IPS-20b (cell line): Measurements from ENCODE around the gene RBM45.
"Not testable (repeated sequence)": the region's sequence is repeated elsewhere in the genome, so short reads cannot be mapped to it uniquely, and the experiment has no call there.

ENCODE experiments used
- H3K27ac ChIP-seq: one replicate; pipeline ENCODE4 v1.5.1; 2013; ENCODE audit warnings: low read length
- H3K27me3 ChIP-seq: 2 replicates; pipeline ENCODE4 v1.6.1; 2013; ENCODE audit warnings: mild to moderate bottlenecking, low read length, inconsistent platforms; ENCODE audit not compliant: insufficient read depth
- H3K36me3 ChIP-seq: 2 replicates; pipeline ENCODE4 v1.6.1; 2013; ENCODE audit warnings: low read depth, mild to moderate bottlenecking, inconsistent platforms, low read length, moderate library complexity; ENCODE audit not compliant: insufficient read depth
- H3K4me1 ChIP-seq: 2 replicates; pipeline ENCODE4 v1.6.1; 2013; ENCODE audit warnings: mild to moderate bottlenecking, control low read depth, inconsistent platforms, low read length, moderate library complexity; ENCODE audit not compliant: insufficient read depth
- H3K4me3 ChIP-seq: 2 replicates; pipeline ENCODE4 v1.5.1; 2013; ENCODE audit warnings: mild to moderate bottlenecking, low read length, inconsistent platforms
- H3K9ac ChIP-seq: 2 replicates; pipeline ENCODE4 v1.6.1; 2013; ENCODE audit warnings: low read depth, mild to moderate bottlenecking, inconsistent platforms, low read length, moderate library complexity
- H3K9me3 ChIP-seq: 2 replicates; pipeline ENCODE4 v1.6.1; 2013; ENCODE audit warnings: mild to moderate bottlenecking, low read depth, low read length, inconsistent platforms; ENCODE audit not compliant: insufficient read depth

RBM45 gene

GRCh38 chr2:178143481-178143880, 31.2 kb downstream of the RBM45 start:
- Histone ChIP-seq H3K9me3 (no peaks in the 10 kb centered on the region), H3K36me3 (no peaks in the 10 kb centered on the region), H3K27me3 (no peaks in the 10 kb centered on the region)

GRCh38 chr2:178152033-178152432, 39.8 kb downstream of the RBM45 start:
- Histone ChIP-seq H3K9ac (no peak overlapping the region), H3K27ac (no peak overlapping the region), H3K4me3 (no peak overlapping the region), H3K9me3 (no peaks in the 10 kb centered on the region), H3K27me3 (no peaks in the 10 kb centered on the region), H3K36me3 (no peaks in the 10 kb centered on the region), H3K4me1 (no peaks in the 10 kb centered on the region)

More at GRCh38 chr2:178143481-178143880, 31.2 kb downstream of the RBM45 start:
- Histone ChIP-seq H3K9ac (no peak overlapping the region), H3K4me1 (no peaks in the 10 kb centered on the region), H3K27ac (no peak overlapping the region), H3K4me3 (no peak overlapping the region)

DNA sequence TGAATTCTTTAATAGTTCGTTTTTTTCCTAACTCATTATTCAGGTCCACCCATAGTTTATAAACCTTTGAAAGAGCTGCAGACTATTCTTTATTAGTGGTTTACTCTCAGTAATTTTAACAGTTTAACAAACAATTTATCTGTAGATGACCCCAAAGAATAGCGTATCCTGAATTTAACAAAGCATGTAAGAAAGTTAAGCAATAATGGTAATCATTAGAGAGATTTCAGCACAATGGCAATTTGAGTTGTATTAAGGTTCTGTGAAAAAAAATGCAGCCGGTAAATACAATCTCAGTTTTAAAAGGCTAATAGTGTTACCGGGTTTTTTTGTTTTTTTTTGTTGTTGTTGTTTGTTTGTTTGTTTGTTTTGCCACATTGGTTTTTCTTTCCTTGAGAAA, 40.3 kb downstream of the RBM45 start:
- Histone ChIP-seq H3K9ac (no peak overlapping the region), H3K27ac (no peak overlapping the region), H3K27me3 (no peaks in the 10 kb centered on the region), H3K4me3 (no peak overlapping the region), H3K9me3 (no peaks in the 10 kb centered on the region), H3K36me3 (no peaks in the 10 kb centered on the region), H3K4me1 (no peaks in the 10 kb centered on the region)

DNA sequence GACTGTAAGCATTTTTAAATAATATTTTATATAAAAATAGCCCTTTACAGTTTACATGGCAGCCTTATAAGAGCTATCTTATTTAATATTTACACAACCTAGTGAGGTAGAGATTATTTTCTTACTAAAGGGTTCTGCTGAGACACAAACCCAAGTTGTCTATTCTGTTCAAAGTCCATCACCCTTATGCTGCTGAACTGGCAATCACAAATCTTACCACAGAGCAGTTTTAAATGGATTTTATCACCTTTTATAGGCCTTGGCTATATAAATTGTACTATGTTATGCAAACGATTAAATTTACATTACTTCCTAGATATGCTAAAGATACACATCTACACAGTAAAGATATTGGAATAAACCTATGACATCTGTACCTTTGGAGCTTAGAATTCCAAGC, 40.7 kb downstream of the RBM45 start:
- no peak overlapping the region for H3K9ac ChIP-seq
- H3K4me3 ChIP-seq = no peak overlapping the region
- no peak overlapping the region for H3K27ac ChIP-seq
- H3K4me1 ChIP-seq = no peaks in the 10 kb centered on the region
- no peaks in the 10 kb centered on the region for H3K36me3 ChIP-seq
- H3K27me3 ChIP-seq = no peaks in the 10 kb centered on the region
- H3K9me3 ChIP-seq = no peaks in the 10 kb centered on the region

GRCh38 chr2:178153878-178154277, 41.6 kb downstream of the RBM45 start:
- not testable (repeated sequence) for H3K9ac ChIP-seq, H3K27ac ChIP-seq, H3K27me3 ChIP-seq, H3K4me1 ChIP-seq, H3K4me3 ChIP-seq, H3K36me3 ChIP-seq, H3K9me3 ChIP-seq

DNA sequence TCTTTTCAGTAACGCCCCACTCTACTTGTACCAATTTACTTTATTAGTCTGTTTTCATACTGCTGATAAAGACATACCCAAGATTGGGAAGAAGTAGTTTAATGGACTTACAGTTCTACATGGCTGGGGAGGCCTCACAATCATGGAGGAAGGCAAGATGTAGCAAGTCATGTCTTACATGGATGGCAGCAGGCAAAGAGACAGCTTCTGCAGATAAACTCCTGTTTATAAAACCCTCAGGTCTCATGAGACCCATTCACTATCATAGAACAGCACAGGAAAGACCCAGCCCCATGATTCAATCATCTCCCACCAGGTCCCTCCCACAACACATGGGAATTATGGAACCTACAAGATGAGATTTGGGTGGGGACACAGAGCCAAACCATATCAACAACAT, 43.3 kb downstream of the RBM45 start:
- H3K9ac ChIP-seq = no peak overlapping the region
- no peaks in the 10 kb centered on the region for H3K27me3 ChIP-seq
- H3K27ac ChIP-seq = no peak overlapping the region
- no peaks in the 10 kb centered on the region for H3K4me1 ChIP-seq
- H3K4me3 ChIP-seq = no peak overlapping the region
- H3K9me3 ChIP-seq = no peaks in the 10 kb centered on the region
- no peaks in the 10 kb centered on the region for H3K36me3 ChIP-seq

DNA sequence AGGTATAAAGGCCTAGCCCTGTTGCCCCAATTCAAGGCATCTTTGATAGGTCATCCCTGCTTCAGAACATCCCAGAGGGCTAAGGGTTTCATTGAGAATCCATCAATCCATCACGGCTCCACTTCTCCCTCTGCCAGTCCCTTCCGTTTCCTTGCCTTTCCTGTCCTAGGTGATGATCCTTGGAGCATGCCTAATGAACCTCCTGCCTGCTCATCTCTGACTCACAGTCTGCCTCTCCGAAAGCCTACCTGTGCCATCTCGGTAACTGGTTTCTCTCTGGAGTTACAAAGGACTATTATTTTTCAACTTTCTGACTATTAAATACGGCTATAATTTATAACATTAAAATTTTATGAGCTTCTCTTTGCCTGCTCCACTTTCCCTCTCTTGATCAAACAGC, 45.3 kb downstream of the RBM45 start:
- Histone ChIP-seq H3K27ac (no peak overlapping the region), H3K27me3 (no peaks in the 10 kb centered on the region), H3K9ac (no peak overlapping the region), H3K4me3 (no peak overlapping the region), H3K36me3 (no peaks in the 10 kb centered on the region), H3K9me3 (no peaks in the 10 kb centered on the region), H3K4me1 (no peaks in the 10 kb centered on the region)

GRCh38 chr2:178159966-178160365, 47.7 kb downstream of the RBM45 start:
- no peaks in the 10 kb centered on the region for H3K9me3 ChIP-seq
- no peaks in the 10 kb centered on the region for H3K4me1 ChIP-seq
- H3K36me3 ChIP-seq = no peaks in the 10 kb centered on the region
- no peak overlapping the region for H3K4me3 ChIP-seq
- H3K27me3 ChIP-seq = no peaks in the 10 kb centered on the region
- H3K9ac ChIP-seq = no peak overlapping the region
- no peak overlapping the region for H3K27ac ChIP-seq

DNA sequence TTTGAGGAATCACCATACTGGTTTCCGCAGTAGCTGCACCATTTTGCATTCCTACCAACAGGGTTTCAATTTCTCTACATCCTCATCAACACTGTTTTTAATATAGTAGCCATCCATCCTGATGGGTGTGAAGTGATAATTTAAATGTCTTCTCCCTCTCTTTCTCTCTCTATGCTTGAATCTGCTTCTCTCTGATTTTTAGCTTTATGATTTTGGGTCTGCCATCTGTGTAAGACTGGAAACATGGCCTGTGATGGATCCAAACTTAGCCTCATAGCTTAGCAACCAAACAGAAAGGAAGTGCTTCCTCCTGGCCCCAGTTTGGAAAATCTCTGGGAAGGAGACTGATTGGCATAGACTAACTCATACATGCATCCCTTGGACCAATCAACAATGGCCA, 48.4 kb downstream of the RBM45 start:
- H3K9ac ChIP-seq = no peak overlapping the region
- H3K4me3 ChIP-seq = no peak overlapping the region
- no peak overlapping the region for H3K27ac ChIP-seq
- no peaks in the 10 kb centered on the region for H3K27me3 ChIP-seq
- H3K9me3 ChIP-seq = no peaks in the 10 kb centered on the region
- H3K36me3 ChIP-seq = no peaks in the 10 kb centered on the region
- no peaks in the 10 kb centered on the region for H3K4me1 ChIP-seq

GRCh38 chr2:178163395-178163794, 51.2 kb downstream of the RBM45 start:
- no peaks in the 10 kb centered on the region for H3K36me3 ChIP-seq
- no peak overlapping the region for H3K9ac ChIP-seq
- no peaks in the 10 kb centered on the region for H3K9me3 ChIP-seq
- H3K4me3 ChIP-seq = no peak overlapping the region
- H3K4me1 ChIP-seq = no peaks in the 10 kb centered on the region
- H3K27ac ChIP-seq = no peak overlapping the region
- H3K27me3 ChIP-seq = no peaks in the 10 kb centered on the region

- H3K4me1 ChIP-seq = no peaks in the 10 kb centered on the region
- no peaks in the 10 kb centered on the region for H3K27me3 ChIP-seq
- no peak overlapping the region for H3K27ac ChIP-seq
- no peaks in the 10 kb centered on the region for H3K9me3 ChIP-seq
- no peaks in the 10 kb centered on the region for H3K36me3 ChIP-seq
- H3K9ac ChIP-seq = no peak overlapping the region
- H3K4me3 ChIP-seq = no peak overlapping the region
These were observed 51.7 kb downstream of the RBM45 start for GRCh38 chr2:178163911-178164310.

DNA sequence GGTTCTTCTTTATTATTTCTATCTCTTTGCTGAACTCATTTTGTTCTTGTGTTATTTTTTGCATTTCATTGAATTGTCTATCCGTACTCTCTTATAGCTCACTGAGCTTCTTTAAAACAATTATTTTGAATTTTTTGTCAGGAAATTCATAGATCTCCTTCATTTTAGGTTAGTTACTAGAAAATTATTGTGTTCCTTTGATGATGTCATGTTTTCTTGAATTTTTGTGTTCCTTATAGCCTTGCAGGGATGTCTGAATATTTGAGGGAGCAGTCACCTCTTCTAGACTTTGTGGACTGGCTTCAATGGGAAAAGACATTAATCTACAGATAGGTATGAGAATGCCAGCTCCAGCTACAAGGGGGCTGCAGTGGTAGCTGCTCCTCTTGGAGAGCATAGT, 61.4 kb downstream of the RBM45 start:
- Histone ChIP-seq H3K27me3 (no peaks in the 10 kb centered on the region), H3K9me3 (no peaks in the 10 kb centered on the region), H3K9ac (no peak overlapping the region), H3K36me3 (no peaks in the 10 kb centered on the region), H3K4me1 (no peaks in the 10 kb centered on the region), H3K4me3 (no peak overlapping the region), H3K27ac (no peak overlapping the region)
